Measurements from ENCODE around the gene ASPG.

Gene ASPG

DNA sequence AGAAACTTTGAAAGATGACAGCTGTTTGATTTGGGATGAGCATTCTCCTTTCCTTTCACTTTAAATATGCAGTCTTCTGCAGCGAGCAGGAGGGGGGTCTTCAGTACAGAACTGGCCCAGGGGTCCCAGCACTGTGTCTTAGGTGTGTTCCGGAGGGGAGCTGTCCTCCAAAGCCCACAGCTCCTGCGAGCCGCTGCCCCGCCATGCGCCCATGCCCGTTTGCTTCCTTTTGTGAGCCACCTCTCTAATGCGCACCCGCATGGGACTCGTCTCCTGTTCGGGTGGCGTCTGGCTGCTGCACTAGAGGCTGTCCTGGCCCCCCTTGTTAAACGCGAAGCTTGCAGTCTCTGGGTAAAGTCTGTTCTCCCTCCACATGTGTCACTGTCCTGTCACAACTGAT is 48.4 kb upstream of the ASPG start:
- H3K9me3 ChIP-seq (ENCODE audit: control insufficient read depth, insufficient read depth, low read depth, low read length): no peaks in the 10 kb centered on the region
- no peaks in the 10 kb centered on the region for H3K36me3 ChIP-seq (ENCODE audit: control insufficient read depth in 2 of 2, insufficient read depth in 1 of 2, low read length in 2 of 2)
- no peaks in the 10 kb centered on the region for H3K4me1 ChIP-seq (ENCODE audit: control insufficient read depth, insufficient read depth, low read length)
- ChIA-PET CTCF (no interaction called here), POLR2A (no interaction called here)
- H3K4me3 ChIP-seq (ENCODE audit: low read depth, low read length): no peak overlapping the region
- H3K27ac ChIP-seq (ENCODE audit: extremely low read depth, low read depth, low read length): no peak overlapping the region
- TF ChIP-seq MZF1 (tag by site-specific recombination; IDR thresholded peaks at IDR 0.05; ENCODE audit: borderline replicate concordance) (no peak), TRIM28 (IDR thresholded peaks at IDR 0.05; ENCODE audit: borderline replicate concordance, low read length) (no peak), ZNF19 (tag by site-specific recombination; IDR thresholded peaks at IDR 0.05; ENCODE audit: low read depth) (no peak), ZNF202 (tag by site-specific recombination; IDR thresholded peaks at IDR 0.05; ENCODE audit: borderline replicate concordance) (no peak), ZNF549 (tag by site-specific recombination; IDR thresholded peaks at IDR 0.05) (no peak), ZNF394 (tag by site-specific recombination; IDR thresholded peaks at IDR 0.05; ENCODE audit: borderline replicate concordance) (no peak), ZSCAN16 (tag by site-specific recombination; IDR thresholded peaks at IDR 0.05) (no peak), ZNF416 (tag by site-specific recombination; IDR thresholded peaks at IDR 0.05) (no peak), ZFP41 (tag by site-specific recombination; IDR thresholded peaks at IDR 0.05; ENCODE audit: borderline replicate concordance) (no peak), BCL11B (tag by site-specific recombination; IDR thresholded peaks at IDR 0.05; ENCODE audit: low read depth) (no peak), ZNF184 (tag by site-specific recombination; IDR thresholded peaks at IDR 0.05) (no peak)
- TF ChIP-seq, protein P1, sequence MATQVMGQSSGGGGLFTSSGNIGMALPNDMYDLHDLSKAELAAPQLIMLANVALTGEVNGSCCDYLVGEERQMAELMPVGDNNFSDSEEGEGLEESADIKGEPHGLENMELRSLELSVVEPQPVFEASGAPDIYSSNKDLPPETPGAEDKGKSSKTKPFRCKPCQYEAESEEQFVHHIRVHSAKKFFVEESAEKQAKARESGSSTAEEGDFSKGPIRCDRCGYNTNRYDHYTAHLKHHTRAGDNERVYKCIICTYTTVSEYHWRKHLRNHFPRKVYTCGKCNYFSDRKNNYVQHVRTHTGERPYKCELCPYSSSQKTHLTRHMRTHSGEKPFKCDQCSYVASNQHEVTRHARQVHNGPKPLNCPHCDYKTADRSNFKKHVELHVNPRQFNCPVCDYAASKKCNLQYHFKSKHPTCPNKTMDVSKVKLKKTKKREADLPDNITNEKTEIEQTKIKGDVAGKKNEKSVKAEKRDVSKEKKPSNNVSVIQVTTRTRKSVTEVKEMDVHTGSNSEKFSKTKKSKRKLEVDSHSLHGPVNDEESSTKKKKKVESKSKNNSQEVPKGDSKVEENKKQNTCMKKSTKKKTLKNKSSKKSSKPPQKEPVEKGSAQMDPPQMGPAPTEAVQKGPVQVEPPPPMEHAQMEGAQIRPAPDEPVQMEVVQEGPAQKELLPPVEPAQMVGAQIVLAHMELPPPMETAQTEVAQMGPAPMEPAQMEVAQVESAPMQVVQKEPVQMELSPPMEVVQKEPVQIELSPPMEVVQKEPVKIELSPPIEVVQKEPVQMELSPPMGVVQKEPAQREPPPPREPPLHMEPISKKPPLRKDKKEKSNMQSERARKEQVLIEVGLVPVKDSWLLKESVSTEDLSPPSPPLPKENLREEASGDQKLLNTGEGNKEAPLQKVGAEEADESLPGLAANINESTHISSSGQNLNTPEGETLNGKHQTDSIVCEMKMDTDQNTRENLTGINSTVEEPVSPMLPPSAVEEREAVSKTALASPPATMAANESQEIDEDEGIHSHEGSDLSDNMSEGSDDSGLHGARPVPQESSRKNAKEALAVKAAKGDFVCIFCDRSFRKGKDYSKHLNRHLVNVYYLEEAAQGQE (tag by site-specific recombination; IDR thresholded peaks at IDR 0.05): no peak
- TF ChIP-seq, protein P2, sequence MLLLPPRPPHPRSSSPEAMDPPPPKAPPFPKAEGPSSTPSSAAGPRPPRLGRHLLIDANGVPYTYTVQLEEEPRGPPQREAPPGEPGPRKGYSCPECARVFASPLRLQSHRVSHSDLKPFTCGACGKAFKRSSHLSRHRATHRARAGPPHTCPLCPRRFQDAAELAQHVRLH (tag by site-specific recombination; IDR thresholded peaks at IDR 0.05): no peak

DNA sequence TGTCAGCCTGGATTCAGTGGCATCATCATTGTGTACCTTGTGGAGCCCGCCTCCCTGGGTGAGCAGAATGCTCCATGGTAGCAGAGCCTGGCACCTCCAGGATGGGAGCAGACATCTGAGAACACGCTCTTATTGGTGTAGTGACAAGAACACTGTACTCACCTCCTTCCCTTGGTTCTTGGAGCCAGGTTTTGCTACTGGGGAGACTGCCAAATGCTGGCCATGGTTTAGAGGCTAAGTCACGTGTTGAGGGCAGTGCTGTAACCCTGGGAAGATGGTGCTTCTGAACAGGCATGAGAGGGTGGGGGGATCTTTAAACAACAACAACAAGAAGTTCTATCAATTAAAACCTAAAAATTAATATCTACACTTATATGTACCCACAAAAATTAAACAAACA is 47.6 kb upstream of the ASPG start:
- no peaks in the 10 kb centered on the region for H3K36me3 ChIP-seq (ENCODE audit: control insufficient read depth in 2 of 2, insufficient read depth in 1 of 2, low read length in 2 of 2)
- H3K4me3 ChIP-seq (ENCODE audit: low read depth, low read length): no peak overlapping the region
- H3K4me1 ChIP-seq (ENCODE audit: control insufficient read depth, insufficient read depth, low read length): no peaks in the 10 kb centered on the region
- ChIA-PET POLR2A (no interaction called here), CTCF (no interaction called here)
- no peaks in the 10 kb centered on the region for H3K9me3 ChIP-seq (ENCODE audit: control insufficient read depth, insufficient read depth, low read depth, low read length)
- no peak overlapping the region for H3K27ac ChIP-seq (ENCODE audit: extremely low read depth, low read depth, low read length)
- no peak for TF ChIP-seq KLF16 (tag by site-specific recombination; IDR thresholded peaks at IDR 0.05)
- TF ChIP-seq ZNF175 (tag by site-specific recombination; IDR thresholded peaks at IDR 0.05): no peak
- no peak for TF ChIP-seq ZNF670 (tag by site-specific recombination; IDR thresholded peaks at IDR 0.05; ENCODE audit: low read depth)
- TF ChIP-seq ZNF626 (tag by site-specific recombination; IDR thresholded peaks at IDR 0.05): no peak
- TF ChIP-seq, protein P3, sequence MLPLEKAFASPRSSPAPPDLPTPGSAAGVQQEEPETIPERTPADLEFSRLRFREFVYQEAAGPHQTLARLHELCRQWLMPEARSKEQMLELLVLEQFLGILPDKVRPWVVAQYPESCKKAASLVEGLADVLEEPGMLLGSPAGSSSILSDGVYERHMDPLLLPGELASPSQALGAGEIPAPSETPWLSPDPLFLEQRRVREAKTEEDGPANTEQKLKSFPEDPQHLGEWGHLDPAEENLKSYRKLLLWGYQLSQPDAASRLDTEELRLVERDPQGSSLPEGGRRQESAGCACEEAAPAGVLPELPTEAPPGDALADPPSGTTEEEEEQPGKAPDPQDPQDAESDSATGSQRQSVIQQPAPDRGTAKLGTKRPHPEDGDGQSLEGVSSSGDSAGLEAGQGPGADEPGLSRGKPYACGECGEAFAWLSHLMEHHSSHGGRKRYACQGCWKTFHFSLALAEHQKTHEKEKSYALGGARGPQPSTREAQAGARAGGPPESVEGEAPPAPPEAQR (tag by site-specific recombination; IDR thresholded peaks at IDR 0.05): no peak
- no peak for TF ChIP-seq ZNF239 (tag by site-specific recombination; IDR thresholded peaks at IDR 0.05)
- no peak for TF ChIP-seq ZNF404 (tag by site-specific recombination; IDR thresholded peaks at IDR 0.05)
- TF ChIP-seq ZNF747 (tag by site-specific recombination; IDR thresholded peaks at IDR 0.05): no peak
- no peak for TF ChIP-seq BCL11A (tag by site-specific recombination; IDR thresholded peaks at IDR 0.05; ENCODE audit: low read depth)
- TF ChIP-seq, protein P4, sequence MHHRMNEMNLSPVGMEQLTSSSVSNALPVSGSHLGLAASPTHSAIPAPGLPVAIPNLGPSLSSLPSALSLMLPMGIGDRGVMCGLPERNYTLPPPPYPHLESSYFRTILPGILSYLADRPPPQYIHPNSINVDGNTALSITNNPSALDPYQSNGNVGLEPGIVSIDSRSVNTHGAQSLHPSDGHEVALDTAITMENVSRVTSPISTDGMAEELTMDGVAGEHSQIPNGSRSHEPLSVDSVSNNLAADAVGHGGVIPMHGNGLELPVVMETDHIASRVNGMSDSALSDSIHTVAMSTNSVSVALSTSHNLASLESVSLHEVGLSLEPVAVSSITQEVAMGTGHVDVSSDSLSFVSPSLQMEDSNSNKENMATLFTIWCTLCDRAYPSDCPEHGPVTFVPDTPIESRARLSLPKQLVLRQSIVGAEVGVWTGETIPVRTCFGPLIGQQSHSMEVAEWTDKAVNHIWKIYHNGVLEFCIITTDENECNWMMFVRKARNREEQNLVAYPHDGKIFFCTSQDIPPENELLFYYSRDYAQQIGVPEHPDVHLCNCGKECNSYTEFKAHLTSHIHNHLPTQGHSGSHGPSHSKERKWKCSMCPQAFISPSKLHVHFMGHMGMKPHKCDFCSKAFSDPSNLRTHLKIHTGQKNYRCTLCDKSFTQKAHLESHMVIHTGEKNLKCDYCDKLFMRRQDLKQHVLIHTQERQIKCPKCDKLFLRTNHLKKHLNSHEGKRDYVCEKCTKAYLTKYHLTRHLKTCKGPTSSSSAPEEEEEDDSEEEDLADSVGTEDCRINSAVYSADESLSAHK (tag by site-specific recombination; IDR thresholded peaks at IDR 0.05): no peak
- TF ChIP-seq ZNF785 (tag by site-specific recombination; IDR thresholded peaks at IDR 0.05): no peak
- TF ChIP-seq SCRT2 (tag by site-specific recombination; IDR thresholded peaks at IDR 0.05): no peak
- TF ChIP-seq ZNF114 (tag by site-specific recombination; IDR thresholded peaks at IDR 0.05): no peak

All from HEK293 (cell line).